ENCODE data around the gene CGREF1.

Gene CGREF1

GRCh38 chr2:27154488-27154887 lies 35.6 kb upstream of the CGREF1 start:
- TF ChIP-seq CTCF (IDR thresholded peaks at IDR 0.05): no peak

- TF ChIP-seq CTCF (IDR thresholded peaks at IDR 0.05): no peak
Measured at GRCh38 chr2:27152796-27153464, 34.0 kb upstream of the CGREF1 start.

- no peak for TF ChIP-seq CTCF (IDR thresholded peaks at IDR 0.05)
Measured at GRCh38 chr2:27152102-27152795, 33.3 kb upstream of the CGREF1 start.

- TF ChIP-seq CTCF (IDR thresholded peaks at IDR 0.05): no peak
Measured at GRCh38 chr2:27150639-27151230, 31.8 kb upstream of the CGREF1 start.

- no peak for TF ChIP-seq CTCF (IDR thresholded peaks at IDR 0.05)
Measured at GRCh38 chr2:27149570-27150405, 30.9 kb upstream of the CGREF1 start.

GRCh38 chr2:27148801-27149439 lies 30.0 kb upstream of the CGREF1 start, which contains the start of gene TCF23:
Gene TCF23 (plus strand): TSS chr2:27149004. CDS start chr2:27149134, 130 bp downstream.
- no peak for TF ChIP-seq CTCF (IDR thresholded peaks at IDR 0.05)

GRCh38 chr2:27147935-27148334 lies 29.0 kb upstream of the CGREF1 start:
- TF ChIP-seq CTCF (IDR thresholded peaks at IDR 0.05): no peak
